A673 (cell line): Measurements from ENCODE around the gene DIRAS1.

Experiments used
- EZH2 ChIP-seq: fragments of 200-600 bp; sonication (generic); IDR thresholded peaks from 2 replicates; pipeline ENCODE4 v1.6.1; 2017; ENCODE audit warnings: borderline replicate concordance, low read depth, mild to moderate bottlenecking, mixed read lengths, antibody characterized with exemption, low read length; ENCODE audit not compliant: poor library complexity, severe bottlenecking
- TF ChIP-seq, protein P1 (sequence below): fragments of 300-800, 200-600 bp; sonication (generic); conservative IDR thresholded peaks from 2 replicates; pipeline ENCODE4 v1.5.1; 2017; ENCODE audit warnings: low read depth, mild to moderate bottlenecking, antibody characterized with exemption, low read length, moderate library complexity, mixed read lengths

DNA sequence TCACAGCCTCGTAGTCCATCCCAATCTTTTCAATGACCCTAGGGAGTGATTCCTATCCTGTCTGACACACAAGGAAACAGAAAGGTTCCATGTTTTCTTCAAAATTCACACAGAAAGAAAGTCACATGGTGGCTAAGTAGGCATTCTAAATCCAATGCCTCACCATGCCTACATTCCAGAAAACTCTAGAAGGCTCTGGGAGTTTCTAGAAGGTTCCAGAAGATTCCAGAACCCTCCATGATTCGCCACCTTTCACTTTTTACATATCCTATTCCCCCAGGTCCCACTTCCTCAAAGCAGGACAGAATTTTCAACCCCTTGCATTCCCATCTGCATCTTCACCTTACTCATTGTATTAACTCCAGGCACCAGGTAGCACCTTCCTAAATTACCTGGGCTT is 41.7 kb downstream of the DIRAS1 start:
- TF ChIP-seq, protein P1, sequence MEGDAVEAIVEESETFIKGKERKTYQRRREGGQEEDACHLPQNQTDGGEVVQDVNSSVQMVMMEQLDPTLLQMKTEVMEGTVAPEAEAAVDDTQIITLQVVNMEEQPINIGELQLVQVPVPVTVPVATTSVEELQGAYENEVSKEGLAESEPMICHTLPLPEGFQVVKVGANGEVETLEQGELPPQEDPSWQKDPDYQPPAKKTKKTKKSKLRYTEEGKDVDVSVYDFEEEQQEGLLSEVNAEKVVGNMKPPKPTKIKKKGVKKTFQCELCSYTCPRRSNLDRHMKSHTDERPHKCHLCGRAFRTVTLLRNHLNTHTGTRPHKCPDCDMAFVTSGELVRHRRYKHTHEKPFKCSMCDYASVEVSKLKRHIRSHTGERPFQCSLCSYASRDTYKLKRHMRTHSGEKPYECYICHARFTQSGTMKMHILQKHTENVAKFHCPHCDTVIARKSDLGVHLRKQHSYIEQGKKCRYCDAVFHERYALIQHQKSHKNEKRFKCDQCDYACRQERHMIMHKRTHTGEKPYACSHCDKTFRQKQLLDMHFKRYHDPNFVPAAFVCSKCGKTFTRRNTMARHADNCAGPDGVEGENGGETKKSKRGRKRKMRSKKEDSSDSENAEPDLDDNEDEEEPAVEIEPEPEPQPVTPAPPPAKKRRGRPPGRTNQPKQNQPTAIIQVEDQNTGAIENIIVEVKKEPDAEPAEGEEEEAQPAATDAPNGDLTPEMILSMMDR = no peak
- no peak for TF ChIP-seq EZH2
